K562 (cell line): Measurements from ENCODE around the gene NOL8. TPM values are rescaled to one million over a fixed set of nuclear protein-coding genes. Genes with fewer than 3 reads are reported as not detected.

Source experiments
- ATAC-seq: fragments of 200-7000 bp; cut with Tn5 transposase; 3 replicates; pipeline ENCODE4 v1.9.1; 2020; ENCODE audit warnings: moderate library complexity
- BruUV-seq: library from RNA; stranded (reverse); fragments of 400-500 nt; replicated peaks from 2 replicates; lab custom pipeline; 2021; lab: Mats Ljungman, UMichigan
- CTCF ChIA-PET: fragments of 300-600 bp; formaldehyde crosslinking; extraction: SDS; loops from one replicate; lab custom pipeline; 2021; ENCODE audit warnings: low intra/inter-chr PET ratio; lab: Yijun Ruan, JAX
- POLR2A ChIA-PET: fragments of 300-600, 350-650 bp; sonication (Branson Sonifier 250); formaldehyde crosslinking; extraction: SDS; loops from one replicate; lab custom pipeline; 2021; ENCODE audit warnings: antibody characterized with exemption, inconsistent platforms; lab: Yijun Ruan, JAX
- DNase-seq, 4 experiments: peaks; one replicate each; pipeline versions ENCODE4 v3.0.0 to v3.0.0-alpha.2; 2011 to 2018; ENCODE audit warnings: low spot score in 3 of 4, mixed read lengths in 3 of 4; ENCODE audit errors: extremely low read depth in 1 of 4
- FAIRE-seq: peaks from 2 replicates; lab custom pipeline; 2011; peaks lifted over from hg19 to GRCh38; lab: Jason Lieb, UNC
- H2AFZ ChIP-seq: 2 replicates; pipeline ENCODE4 v1.6.0; 2011; ENCODE audit warnings: low read depth, low read length, control low read depth, inconsistent platforms
- H3K27ac ChIP-seq: fragments of 200-600 bp; 3 replicates; pipeline ENCODE4 v1.8.0; 2011; ENCODE audit warnings: low read depth, mild to moderate bottlenecking, control low read depth, inconsistent platforms, low read length, moderate library complexity, mixed read lengths; ENCODE audit errors: extremely low read depth
- H3K27me3 ChIP-seq, 2 experiments: fragments of 300-600 bp in 1 of 2; 2 replicates in 1 of 2; 3 replicates in 1 of 2; pipeline versions ENCODE4 v1.6.0 to v1.8.0; 2011; ENCODE audit warnings: inconsistent platforms in 2 of 2, low read length in 2 of 2, mild to moderate bottlenecking in 1 of 2, mixed read lengths in 1 of 2, moderate library complexity in 1 of 2; ENCODE audit not compliant: control insufficient read depth in 2 of 2, insufficient read depth in 2 of 2
- H3K36me3 ChIP-seq: fragments of 300-600 bp; 3 replicates; pipeline ENCODE4 v1.8.0; 2011; ENCODE audit warnings: mild to moderate bottlenecking, low read length, inconsistent platforms; ENCODE audit not compliant: control insufficient read depth, insufficient read depth
- H3K4me1 ChIP-seq, 2 experiments: fragments of 200-600 bp in 1 of 2; replicated peaks in 1 of 2; 2 replicates in 1 of 2; 3 replicates in 1 of 2; pipeline versions ENCODE4 v1.5.1 to v1.8.0; 2011; ENCODE audit warnings: inconsistent platforms in 2 of 2, low read length in 2 of 2, mild to moderate bottlenecking in 1 of 2, mixed read lengths in 1 of 2, moderate library complexity in 1 of 2; ENCODE audit not compliant: control insufficient read depth in 2 of 2, insufficient read depth in 2 of 2
- H3K4me2 ChIP-seq: 2 replicates; pipeline ENCODE4 v1.6.1; 2011; ENCODE audit warnings: low read length, control low read depth, inconsistent platforms, mixed read lengths; ENCODE audit not compliant: insufficient read depth
- H3K4me3 ChIP-seq: fragments of 200-600 bp; sonication (generic), shearing (Covaris generic); 2 replicates; pipeline ENCODE4 v1.5.1; 2016; ENCODE audit warnings: control low read depth, inconsistent platforms
- H3K79me2 ChIP-seq: fragments of 200-600 bp; 3 replicates; pipeline ENCODE4 v1.8.0; 2011; ENCODE audit warnings: low read length, inconsistent platforms; ENCODE audit not compliant: control insufficient read depth, insufficient read depth
- H3K9ac ChIP-seq, 2 experiments: 2 replicates each; pipeline versions ENCODE4 v1.6.0 to v1.6.1; 2011; ENCODE audit warnings: low read depth in 2 of 2, low read length in 2 of 2, control low read depth in 1 of 2, inconsistent platforms in 1 of 2, mild to moderate bottlenecking in 1 of 2, mixed read lengths in 1 of 2; ENCODE audit not compliant: insufficient read depth in 1 of 2
- H3K9me1 ChIP-seq: one replicate; pipeline ENCODE4 v1.6.0; 2011; ENCODE audit warnings: inconsistent platforms, mild to moderate bottlenecking, low read length, moderate library complexity; ENCODE audit not compliant: control insufficient read depth, insufficient read depth
- H3K9me3 ChIP-seq: replicated peaks from 2 replicates; pipeline ENCODE4 v1.5.1; 2011; ENCODE audit warnings: low read depth, low read length, inconsistent platforms; ENCODE audit not compliant: control insufficient read depth, insufficient read depth
- H4K20me1 ChIP-seq: replicated peaks from 2 replicates; pipeline ENCODE4 v1.6.1; 2011; ENCODE audit warnings: low read length, inconsistent platforms, mixed read lengths; ENCODE audit not compliant: control insufficient read depth, insufficient read depth
- HMG20A ChIP-seq: fragments of 450-650 bp; formaldehyde crosslinking; conservative IDR thresholded peaks from 2 replicates; pipeline ENCODE4 v1.4.0; 2020; ENCODE audit warnings: mild to moderate bottlenecking, mixed read lengths
- NCOA6 ChIP-seq: fragments of 450-650 bp; IDR thresholded peaks from 2 replicates; pipeline ENCODE4 v1.6.1; 2017; ENCODE audit warnings: mild to moderate bottlenecking
- ZFP1 ChIP-seq: fragments of 450-650 bp; formaldehyde crosslinking; IDR thresholded peaks from 2 replicates; pipeline ENCODE4 v1.4.0; 2020; ENCODE audit warnings: mild to moderate bottlenecking, mixed read lengths
- ZNF316 ChIP-seq: fragments of 450-650 bp; IDR thresholded peaks from 2 replicates; pipeline ENCODE4 v1.6.1; 2016
- ZNF584 ChIP-seq: fragments of 200-800 bp; sonication (Bioruptor generic); IDR thresholded peaks from 2 replicates; pipeline ENCODE4 v1.6.1; 2016; ENCODE audit warnings: low read depth, mild to moderate bottlenecking, missing genetic modification characterization, missing compliant biosample characterization
- WGBS: fragments of 100-300 bp; shearing (Covaris generic); methylation state at CpG from one replicate; pipeline ENCODE4 v1.1.6; 2016; ENCODE audit warnings: low coverage, mixed read lengths; ENCODE audit not compliant: insufficient coverage; ENCODE audit errors: missing lambda C conversion rate; 5-methylcytosine and 5-hydroxymethylcytosine counted together
- in situ Hi-C: fragments of 300-500 bp; cut with MboI; formaldehyde crosslinking; loops from 4 replicates; pipeline ENCODE4 v1.15.0; 2018; ENCODE audit warnings: inconsistent platforms, mixed read lengths
- intact Hi-C: fragments of 100-400 bp; cut with micrococcal nuclease; formaldehyde crosslinking; loops from 2 replicates; pipeline ENCODE4 v1.14.2; 2022
- polyA plus RNA-seq, 8 experiments: library from polyadenylated mRNA; depleted of rRNA in 4 of 8; stranded (reverse) in 5 of 8; unstranded in 3 of 8; fragments of >200 nt; fragmentation: Nextera tagmentation in 2 of 8; fragmentation: Illumina TruSeq in 1 of 8; extraction: Ambion mirVana in 2 of 8; extraction: Trizol in 1 of 8; gene quantifications; 2 replicates each; pipeline versions ENCODE4 v1.2.1 to v1.2.3, GENCODE V29; 2011 to 2014; ENCODE audit warnings: inconsistent platforms in 1 of 8, missing spikeins in 1 of 8
- total RNA-seq, 7 experiments: library from RNA; depleted of rRNA in 6 of 7; stranded (reverse); fragments of >200 nt in 6 of 7; fragmentation: Illumina TruSeq in 2 of 7; extraction: Trizol in 2 of 7; gene quantifications; 2 replicates each; pipeline versions ENCODE4 v1.2.1 to v1.2.3, GENCODE V29; 2011 to 2021; ENCODE audit warnings: low replicate concordance in 1 of 7

Gene NOL8
- total and polyA plus RNA-seq, 9 of the 15 experiments (the other 6 are each of a cell fraction or from before 2014, with no cell fraction given) = 51.3 to 91.5 (median 58.7) TPM

DNA sequence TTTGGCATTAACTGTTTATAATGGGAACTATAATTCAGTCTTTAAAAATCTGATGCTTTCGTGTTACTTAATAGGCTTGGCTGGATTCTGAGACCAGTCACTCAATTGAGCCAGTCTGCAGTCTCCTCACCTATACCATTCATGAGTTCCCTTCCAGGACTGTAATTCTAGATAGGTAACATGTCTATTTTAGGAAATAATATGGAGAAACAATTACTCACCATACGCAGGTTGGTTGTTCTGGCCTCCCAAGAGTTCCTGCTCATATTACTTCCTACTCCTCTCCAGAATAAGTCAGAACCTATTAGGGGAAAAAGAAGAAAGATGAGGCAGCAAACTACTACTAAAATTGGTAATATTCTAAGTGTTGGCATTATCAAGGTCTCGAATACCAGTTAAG lies 27.1 kb downstream of the NOL8 start:
- no peak overlapping the region for H3K4me3 ChIP-seq
- no peak overlapping the region for H2AFZ ChIP-seq
- no peaks in the 10 kb centered on the region for H3K27me3 ChIP-seq
- no peaks in the 10 kb centered on the region for H4K20me1 ChIP-seq
- CTCF ChIA-PET = no interaction called here
- no peak overlapping the region for H3K9ac ChIP-seq
- 84% methylated on average over 3 of the region's 3 CpGs for WGBS
- POLR2A ChIA-PET = interaction anchor here (4.0 kb wide), 1 partner anchor 8 kb away, joined by 38 read pairs; no protein-coding TSS in a partner anchor
- intact Hi-C loops (no loop called here), in situ Hi-C loops (no loop called here)
- H3K9me3 ChIP-seq = no peaks in the 10 kb centered on the region
- FAIRE-seq (no peak), ATAC-seq (no peak), DNase-seq (no peak)
- peaks cover 7 to 18% of the 10 kb centered on the region in 2 experiments for H3K4me1 ChIP-seq
- no peaks in the 10 kb centered on the region for H3K9me1 ChIP-seq
- no peak overlapping the region for H3K4me2 ChIP-seq
- peaks cover 31% of the 10 kb centered on the region for H3K79me2 ChIP-seq
- BruUV-seq = no TSS peak
- H3K27ac ChIP-seq = no peak overlapping the region
- TF ChIP-seq NCOA6 (no peak), HMG20A (CRISPR knock-in tag) (no peak), ZFP1 (CRISPR knock-in tag) (no peak)
- TF ChIP-seq, all 486 proteins: peak for 0
- H3K36me3 ChIP-seq = peaks cover 68% of the 10 kb centered on the region

DNA sequence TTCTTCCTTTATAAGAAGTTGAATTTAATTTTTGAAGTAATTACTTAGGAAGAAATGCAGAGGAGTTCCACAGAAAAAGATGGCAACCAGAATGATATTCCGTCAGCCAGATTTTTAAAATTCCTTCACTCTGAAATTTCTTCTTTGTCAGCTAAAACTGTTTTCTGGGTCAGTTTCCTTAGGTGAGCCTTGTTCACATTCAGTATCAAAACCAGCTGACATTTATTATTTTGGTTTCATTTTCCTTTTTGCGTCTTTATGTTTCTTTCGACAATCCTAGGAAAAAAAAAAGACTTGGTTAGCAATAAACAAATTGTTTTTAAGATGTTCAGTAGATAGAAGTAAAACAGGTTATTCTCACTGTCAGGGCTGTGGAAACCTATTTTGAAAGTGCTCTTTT lies 27.5 kb downstream of the NOL8 start:
- in situ Hi-C loops = no loop called here
- H3K4me2 ChIP-seq = no peak overlapping the region
- H3K9me3 ChIP-seq = no peaks in the 10 kb centered on the region
- peaks cover 68% of the 10 kb centered on the region for H3K36me3 ChIP-seq
- no TSS peak for BruUV-seq
- H3K9me1 ChIP-seq = no peaks in the 10 kb centered on the region
- H3K79me2 ChIP-seq = peaks cover 35% of the 10 kb centered on the region
- H4K20me1 ChIP-seq = no peaks in the 10 kb centered on the region
- FAIRE-seq (no peak), ATAC-seq (no peak), DNase-seq (no peak)
- H2AFZ ChIP-seq = no peak overlapping the region
- no peak for TF ChIP-seq ZNF584 (CRISPR knock-in tag)
- TF ChIP-seq ZNF316 = peak; percentile 18; the same call in 1 of the 2 replicates
- POLR2A ChIA-PET = interaction anchor here (4.0 kb wide), 1 partner anchor 9 kb away, joined by 38 read pairs; no protein-coding TSS in a partner anchor
- H3K27me3 ChIP-seq = no peaks in the 10 kb centered on the region
- peaks cover 7 to 18% of the 10 kb centered on the region in 2 experiments for H3K4me1 ChIP-seq
- no peak overlapping the region for H3K27ac ChIP-seq
- 96% methylated on average over 3 of the region's 3 CpGs for WGBS
- no peak overlapping the region for H3K9ac ChIP-seq
- CTCF ChIA-PET = no interaction called here
- intact Hi-C loops = no loop called here
- no peak overlapping the region for H3K4me3 ChIP-seq
